SKM-1 treated with dmso at 0.1 percent for 144 hours (cell line): Measurements from ENCODE around the gene COL27A1.
"Not testable (repeated sequence)": the region's sequence is repeated elsewhere in the genome, so short reads cannot be mapped to it uniquely, and the experiment has no call there.

Experiments used
- DNase-seq: peaks from one replicate; lab custom pipeline; 2025; ENCODE audit not compliant: unreplicated experiment; lab: John Stamatoyannopoulos, UW

Gene COL27A1

GRCh38 chr9:114122136-114123027 is 33.0 kb upstream of the COL27A1 start:
- DNase-seq, result no peak

GRCh38 chr9:114123031-114123977 is 32.0 kb upstream of the COL27A1 start:
- no peak for DNase-seq

- DNase-seq, result no peak
These were observed 31.2 kb upstream of the COL27A1 start for GRCh38 chr9:114124138-114124537.

GRCh38 chr9:114124666-114125475 is 30.5 kb upstream of the COL27A1 start:
- no peak for DNase-seq

- DNase-seq, result no peak
These were observed 29.8 kb upstream of the COL27A1 start for GRCh38 chr9:114125476-114126013.

- DNase-seq, result no peak
These were observed 28.9 kb upstream of the COL27A1 start for GRCh38 chr9:114126247-114127060.

GRCh38 chr9:114128759-114129158 is 26.6 kb upstream of the COL27A1 start:
- not testable (repeated sequence) for DNase-seq

- no peak for DNase-seq
These were observed 25.2 kb upstream of the COL27A1 start for GRCh38 chr9:114130141-114130540.

GRCh38 chr9:114130624-114131277 is 24.6 kb upstream of the COL27A1 start:
- no peak for DNase-seq

- no peak for DNase-seq
These were observed 23.4 kb upstream of the COL27A1 start for GRCh38 chr9:114131808-114132549.

GRCh38 chr9:114132550-114132918 is 22.8 kb upstream of the COL27A1 start:
- no peak for DNase-seq

- DNase-seq, result no peak
These were observed 20.4 kb upstream of the COL27A1 start for GRCh38 chr9:114134827-114135396.

- DNase-seq, result no peak
These were observed 17.5 kb upstream of the COL27A1 start for GRCh38 chr9:114137831-114138230.

- DNase-seq, result no peak
These were observed 16.8 kb upstream of the COL27A1 start for GRCh38 chr9:114138552-114138971.

- DNase-seq, result no peak
These were observed 16.3 kb upstream of the COL27A1 start for GRCh38 chr9:114139071-114139470.

GRCh38 chr9:114140401-114140800 is 14.9 kb upstream of the COL27A1 start:
- no peak for DNase-seq

- no peak for DNase-seq
These were observed 14.5 kb upstream of the COL27A1 start for GRCh38 chr9:114140850-114141249.
